ENCODE data around the gene KIF26A.
"Not testable (repeated sequence)": the region's sequence is repeated elsewhere in the genome, so short reads cannot be mapped to it uniquely, and the experiment has no call there.

Gene KIF26A

DNA sequence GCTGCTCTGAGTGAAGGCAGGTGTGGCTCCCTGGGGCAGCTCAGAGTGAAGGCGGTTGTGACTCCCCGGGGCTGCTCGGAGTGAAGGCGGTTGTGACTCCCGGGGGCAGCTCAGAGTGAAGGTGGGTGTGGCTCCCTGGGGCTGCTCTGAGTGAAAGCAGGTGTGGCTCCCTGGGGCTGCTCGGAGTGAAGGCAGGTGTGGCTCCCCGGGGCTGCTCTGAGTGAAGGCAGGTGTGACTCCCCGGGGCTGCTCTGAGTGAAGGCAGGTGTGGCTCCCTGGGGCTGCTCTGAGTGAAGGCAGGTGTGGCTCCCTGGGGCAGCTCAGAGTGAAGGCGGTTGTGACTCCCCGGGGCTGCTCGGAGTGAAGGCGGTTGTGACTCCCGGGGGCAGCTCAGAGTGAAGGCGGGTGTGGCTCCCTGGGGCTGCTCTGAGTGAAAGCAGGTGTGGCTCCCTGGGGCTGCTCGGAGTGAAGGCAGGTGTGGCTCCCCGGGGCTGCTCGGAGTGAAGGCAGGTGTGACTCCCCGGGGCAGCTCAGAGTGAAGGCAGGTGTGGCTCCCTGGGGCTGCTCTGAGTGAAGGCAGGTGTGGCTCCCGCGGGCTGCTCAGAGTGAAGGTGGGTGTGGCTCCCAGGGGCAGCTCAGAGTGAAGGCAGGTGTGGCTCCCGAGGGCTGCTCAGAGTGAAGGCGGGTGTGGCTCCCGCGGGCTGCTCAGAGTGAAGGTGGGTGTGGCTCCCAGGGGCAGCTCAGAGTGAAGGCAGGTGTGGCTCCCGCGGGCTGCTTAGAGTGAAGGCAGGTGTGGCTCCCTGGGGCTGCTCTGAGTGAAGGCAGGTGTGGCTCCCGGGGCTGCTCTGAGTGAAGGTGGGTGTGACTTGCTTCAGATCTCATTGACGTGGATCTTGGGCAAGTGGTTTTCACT lies 87.1 kb downstream of the KIF26A start:
- DNase-seq, result not testable (repeated sequence)

DNA sequence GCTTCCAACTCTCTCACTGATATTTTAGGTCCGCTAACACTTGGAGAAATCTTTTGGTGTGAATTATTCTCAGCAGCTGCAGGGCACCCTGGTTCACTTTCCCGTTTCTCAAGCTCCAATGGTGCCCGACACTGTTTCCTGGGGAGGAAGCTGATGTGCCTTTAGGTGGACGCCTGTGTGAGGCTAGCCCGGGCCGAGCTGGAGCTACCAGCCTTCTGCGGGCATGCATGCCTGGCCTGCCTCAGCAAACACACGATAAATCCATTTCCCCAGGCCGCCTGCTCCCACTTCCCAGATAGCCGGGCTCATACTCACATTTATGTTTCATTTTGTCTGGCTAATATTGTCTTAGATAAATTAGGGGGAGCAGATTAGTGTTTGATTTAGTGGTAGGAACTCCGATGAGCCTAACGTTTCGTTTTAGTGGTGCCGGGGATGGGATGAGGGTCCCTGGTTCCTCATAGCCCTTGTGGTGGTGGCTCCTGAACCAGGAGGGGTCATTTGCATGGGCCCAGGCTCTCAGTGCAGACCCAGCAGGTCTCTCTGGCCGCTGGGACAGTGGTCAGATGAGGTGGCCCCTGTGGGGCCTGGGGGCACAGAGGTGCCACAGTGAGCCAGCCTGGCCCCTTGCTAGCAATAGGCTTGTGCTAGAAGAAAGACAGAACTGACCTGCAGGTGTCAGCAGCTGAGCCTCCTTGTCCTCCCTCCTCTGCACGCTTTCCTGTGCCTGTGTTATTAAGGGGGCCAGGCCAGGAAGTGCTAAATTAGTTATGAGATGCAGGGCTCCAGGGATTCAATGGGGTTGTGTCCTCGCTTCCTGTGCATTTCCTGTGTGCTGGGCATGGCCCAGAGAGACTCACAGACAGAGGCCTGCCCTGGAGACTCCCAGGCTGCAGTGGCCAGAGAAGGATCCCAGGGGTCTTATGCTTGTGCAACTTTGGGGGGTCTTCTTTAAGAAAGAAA lies 88.3 kb downstream of the KIF26A start:
- DNase-seq, result no peak

DNA sequence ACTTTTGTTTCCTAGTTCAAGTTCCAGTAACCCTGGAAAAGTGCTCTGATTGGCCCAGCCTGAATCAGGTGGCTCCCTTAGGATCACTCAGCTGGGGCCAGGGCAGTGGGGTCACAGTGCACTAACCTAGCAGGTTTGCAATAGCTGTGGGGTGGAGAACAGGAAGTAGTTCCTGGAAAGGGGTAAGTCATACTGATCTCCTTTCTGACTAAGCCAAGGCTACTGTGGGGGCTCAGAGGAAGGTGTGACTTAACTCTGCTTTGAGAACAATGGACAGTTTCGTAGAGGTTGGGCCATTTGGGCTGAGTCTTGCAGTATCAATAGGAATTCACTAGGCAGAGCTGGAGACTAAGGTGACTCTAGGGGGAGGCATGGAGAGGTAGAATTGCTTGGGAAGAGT lies 89.4 kb downstream of the KIF26A start:
- DNase-seq, result no peak

DNA sequence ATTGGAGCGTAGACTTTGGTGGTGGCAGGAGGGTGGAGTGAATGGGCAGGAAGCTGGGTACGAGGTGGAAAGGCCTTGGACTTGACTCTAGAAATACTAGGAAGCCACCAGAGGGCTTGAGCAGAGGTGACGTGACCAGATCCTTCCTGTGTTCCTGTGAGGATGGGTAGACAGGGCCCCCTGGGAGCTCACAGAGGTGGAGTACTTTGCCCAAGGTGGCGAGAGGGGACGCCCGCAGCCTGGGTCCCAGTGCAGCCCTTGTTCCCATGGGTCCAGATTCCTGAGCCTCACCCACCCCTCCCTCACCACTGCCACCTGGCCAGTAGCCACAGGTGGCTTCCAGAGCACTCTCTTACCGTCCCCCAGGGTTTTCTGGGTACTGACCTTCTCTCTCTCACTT lies 89.8 kb downstream of the KIF26A start:
- no peak for DNase-seq

DNA sequence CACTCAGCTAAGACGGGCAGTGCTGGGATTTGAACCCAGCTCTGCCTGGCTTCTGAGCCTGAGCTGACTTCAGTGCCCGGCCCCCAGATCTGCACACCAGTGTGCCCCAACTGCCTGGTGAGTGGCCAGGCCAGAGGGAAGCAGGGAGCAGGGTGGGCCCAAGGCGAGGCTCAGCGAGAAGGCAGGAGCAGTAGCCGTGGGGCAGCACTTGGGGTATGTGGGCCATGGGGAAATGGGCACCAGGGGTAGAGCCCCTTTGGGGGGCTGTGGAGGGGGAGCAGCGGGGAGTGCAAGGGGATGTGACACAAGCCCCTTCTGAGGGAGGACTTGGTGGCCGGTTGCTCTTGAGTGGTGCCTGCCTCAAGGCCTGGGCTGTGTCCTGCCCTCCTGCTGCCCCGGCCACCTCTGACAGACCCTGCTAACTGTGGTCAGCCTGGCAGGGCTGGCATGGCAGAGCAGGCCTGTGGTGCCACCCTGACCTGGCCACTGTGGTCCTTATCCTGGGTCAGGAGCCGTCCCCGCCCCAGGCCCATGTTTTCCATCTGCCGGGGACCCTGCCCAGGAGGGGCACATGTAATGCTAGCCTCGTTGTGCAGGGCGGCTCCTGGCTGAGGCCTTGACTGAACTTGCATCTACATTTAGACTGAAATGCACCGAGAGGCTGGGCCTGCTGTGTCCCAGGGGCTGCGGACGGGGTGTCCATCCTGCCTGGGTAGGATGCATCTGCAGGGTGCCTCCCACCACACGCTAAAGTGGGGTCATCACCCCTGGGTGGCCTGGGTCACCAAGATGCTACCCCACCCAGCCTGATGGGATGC lies 90.5 kb downstream of the KIF26A start:
- no peak for DNase-seq

DNA sequence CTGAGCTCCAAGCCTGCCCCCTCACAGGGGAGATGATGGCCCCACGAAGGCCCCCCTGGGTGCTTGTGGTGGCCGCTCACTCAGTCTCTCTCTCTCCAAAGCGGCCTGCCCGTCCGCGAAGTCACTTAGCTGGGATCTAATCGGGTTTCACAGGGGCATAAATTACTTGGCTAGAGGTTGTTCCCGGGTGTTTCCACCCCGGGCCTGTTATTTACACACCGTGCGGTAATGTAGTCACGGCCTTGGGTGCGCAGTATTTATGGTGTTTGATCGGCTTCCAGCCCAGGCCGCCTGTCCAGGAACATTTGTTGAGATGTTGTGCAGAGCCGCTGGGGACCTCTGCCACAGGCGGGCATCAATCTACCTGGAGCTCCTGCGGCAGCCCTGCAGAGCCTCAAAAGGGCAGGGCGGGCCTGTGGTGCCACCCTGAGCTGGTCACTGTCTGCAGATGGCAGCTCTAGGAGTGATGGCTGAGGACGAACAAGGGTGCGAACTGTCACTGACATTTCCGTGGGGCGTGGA lies 91.2 kb downstream of the KIF26A start:
- no peak for DNase-seq

DNA sequence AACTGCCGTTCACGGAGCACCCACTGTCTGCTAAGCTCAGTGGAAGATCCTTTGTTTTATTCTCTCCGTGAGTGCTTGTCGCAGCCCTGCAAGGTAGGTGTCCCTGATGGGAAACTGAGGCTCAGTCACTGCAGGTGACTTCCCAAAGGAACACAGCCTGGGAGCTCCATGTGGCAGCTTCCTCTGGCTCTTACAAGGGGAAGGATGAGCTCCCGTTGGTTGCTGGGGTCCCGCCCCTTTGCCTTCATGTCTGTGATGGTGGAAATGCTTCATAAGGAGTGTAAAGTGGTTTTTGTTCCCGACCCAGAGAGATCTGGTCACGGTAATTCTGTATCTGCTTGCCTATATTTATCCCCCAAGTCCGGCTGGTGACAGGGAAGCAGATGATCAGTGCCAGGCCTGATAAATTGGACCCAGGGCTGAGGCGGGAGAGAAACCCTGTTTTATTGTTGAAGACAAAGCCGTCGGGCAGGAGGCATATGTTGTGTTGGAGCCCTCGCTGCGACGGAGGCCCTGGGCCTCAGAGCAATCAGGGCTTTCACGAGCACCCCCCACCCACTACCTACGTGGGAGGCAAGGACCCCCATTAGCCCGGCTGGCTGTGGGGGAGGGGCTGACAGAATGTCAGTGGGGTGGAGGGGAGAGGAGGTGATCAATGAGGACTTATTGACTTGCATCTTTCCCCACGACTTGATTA lies 91.9 kb downstream of the KIF26A start:
- no peak for DNase-seq

All from bone marrow (tissue), 2 donors.